Frontal cortex (tissue), 4 donors: ENCODE results near the gene ABI3BP. TPM values are rescaled to one million over a fixed set of nuclear protein-coding genes. Genes with fewer than 3 reads are reported as not detected.
"Not testable (repeated sequence)": the region's sequence is repeated elsewhere in the genome, so short reads cannot be mapped to it uniquely, and the experiment has no call there.

Experiments
- DNase-seq, 2 donors: peaks; one replicate each; pipeline ENCODE4 v3.0.0; 2012; ENCODE audit warnings: low spot score in 2 of 2
- FAIRE-seq: peaks from 2 replicates; lab custom pipeline; 2012; peaks lifted over from hg19 to GRCh38; lab: Jason Lieb, UNC
- total RNA-seq: library from RNA; depleted of rRNA; stranded (reverse); fragments of >200 nt; gene quantifications from one replicate; pipeline ENCODE4 v1.2.3, GENCODE V29; 2014
- donor health status: control.
- donor health status: control.
- donor health status: control.

ABI3BP gene
- total RNA-seq, 1 donor from 2014 or later, result 1.2 TPM

GRCh38 chr3:100954199-100954935 lies 38.9 kb downstream of the ABI3BP start:
- no peak for FAIRE-seq

GRCh38 chr3:100953103-100953502 lies 40.1 kb downstream of the ABI3BP start:
- FAIRE-seq (no peak), DNase-seq (no peak)

More at GRCh38 chr3:100954199-100954935, 38.9 kb downstream of the ABI3BP start:
- DNase-seq, result no peak

GRCh38 chr3:100947119-100947518 lies 46.1 kb downstream of the ABI3BP start:
- DNase-seq, result no peak
- no peak for FAIRE-seq

- DNase-seq, FAIRE-seq: not testable (repeated sequence)
These were observed 47.1 kb downstream of the ABI3BP start for GRCh38 chr3:100946096-100946495.

- no peak for DNase-seq
- no peak for FAIRE-seq
These were observed 51.8 kb downstream of the ABI3BP start for GRCh38 chr3:100941451-100941850.

- DNase-seq, result no peak
These were observed 52.2 kb downstream of the ABI3BP start for GRCh38 chr3:100941041-100941440.

GRCh38 chr3:100936931-100937330 lies 56.3 kb downstream of the ABI3BP start:
- FAIRE-seq, result no peak
- DNase-seq, result no peak

More at GRCh38 chr3:100941041-100941440, 52.2 kb downstream of the ABI3BP start:
- FAIRE-seq, result no peak

GRCh38 chr3:100932491-100932890 lies 60.7 kb downstream of the ABI3BP start:
- no peak for DNase-seq
- no peak for FAIRE-seq

- DNase-seq, result no peak
These were observed 64.4 kb downstream of the ABI3BP start for GRCh38 chr3:100928638-100929428.

GRCh38 chr3:100927775-100928174 lies 65.4 kb downstream of the ABI3BP start:
- DNase-seq (no peak), FAIRE-seq (no peak)

More at GRCh38 chr3:100928638-100929428, 64.4 kb downstream of the ABI3BP start:
- no peak for FAIRE-seq

- FAIRE-seq (no peak), DNase-seq (no peak)
These were observed 77.3 kb downstream of the ABI3BP start for GRCh38 chr3:100915706-100916495.

- DNase-seq (no peak), FAIRE-seq (no peak)
These were observed 79.2 kb downstream of the ABI3BP start for GRCh38 chr3:100913870-100914648.

- no peak for DNase-seq
- no peak for FAIRE-seq
These were observed 80.2 kb downstream of the ABI3BP start for GRCh38 chr3:100912976-100913545.

GRCh38 chr3:100912571-100912970 lies 80.7 kb downstream of the ABI3BP start:
- FAIRE-seq (no peak), DNase-seq (no peak)

GRCh38 chr3:100911956-100912355 lies 81.3 kb downstream of the ABI3BP start:
- FAIRE-seq (no peak), DNase-seq (no peak)

GRCh38 chr3:100910986-100911385 lies 82.2 kb downstream of the ABI3BP start:
- no peak for FAIRE-seq
- no peak for DNase-seq

GRCh38 chr3:100902572-100902971 lies 90.6 kb downstream of the ABI3BP start:
- DNase-seq, result no peak
- FAIRE-seq, result no peak

- DNase-seq, result no peak
- no peak for FAIRE-seq
These were observed 92.4 kb downstream of the ABI3BP start for GRCh38 chr3:100900671-100901335.
